Stimulated activated CD4-positive, alpha-beta T cell treated with anti-CD3 and anti-CD28 coated beads, TNF-alpha, amount 100 ng/mL, for 1 hour (primary cell): ENCODE data around the gene NOP10.

Experiments
- DNase-seq, 3 donors: peaks; one replicate each; pipeline ENCODE4 v3.0.0-alpha.2; 2020; ENCODE audit warnings: low read depth in 3 of 3, low spot score in 1 of 3

Gene NOP10

GRCh38 chr15:34334672-34335071, 8.3 kb downstream of the NOP10 start:
- DNase-seq = no peak

GRCh38 chr15:34332553-34333120, 10.3 kb downstream of the NOP10 start:
- DNase-seq = no peak

- DNase-seq = no peak
Measured at GRCh38 chr15:34331809-34332208, 11.1 kb downstream of the NOP10 start.

- no peak for DNase-seq
Measured at GRCh38 chr15:34330279-34330678, 12.7 kb downstream of the NOP10 start.

- DNase-seq = no peak
Measured at GRCh38 chr15:34329006-34329405, 13.9 kb downstream of the NOP10 start.

- no peak for DNase-seq
Measured at GRCh38 chr15:34327906-34328305, 15.0 kb downstream of the NOP10 start.

GRCh38 chr15:34325368-34325767, 17.6 kb downstream of the NOP10 start:
- no peak for DNase-seq

GRCh38 chr15:34324933-34325332, 18.0 kb downstream of the NOP10 start:
- DNase-seq = no peak

GRCh38 chr15:34323217-34323616, 19.7 kb downstream of the NOP10 start:
- DNase-seq = no peak

- no peak for DNase-seq
Measured at GRCh38 chr15:34318277-34319079, 24.5 kb downstream of the NOP10 start.

GRCh38 chr15:34314491-34315490, 28.1 kb downstream of the NOP10 start:
- no peak for DNase-seq

GRCh38 chr15:34311563-34311962, 31.4 kb downstream of the NOP10 start:
- DNase-seq = no peak

GRCh38 chr15:34304613-34305012, 38.3 kb downstream of the NOP10 start:
- no peak for DNase-seq

GRCh38 chr15:34301058-34301457, 41.9 kb downstream of the NOP10 start:
- DNase-seq = no peak

GRCh38 chr15:34297059-34297458, 45.9 kb downstream of the NOP10 start:
- no peak for DNase-seq

GRCh38 chr15:34292621-34293020, 50.3 kb downstream of the NOP10 start:
- no peak for DNase-seq
